GM21619 (cell line): ENCODE measurements around the gene ACO1.
"Not testable (repeated sequence)": the region's sequence is repeated elsewhere in the genome, so short reads cannot be mapped to it uniquely, and the experiment has no call there.

Source experiments
- ATAC-seq: cut with Tn5 transposase; IDR thresholded peaks from one replicate; pipeline ENCODE4 v1.9.1; 2021; ENCODE audit not compliant: unreplicated experiment

ACO1 gene

DNA sequence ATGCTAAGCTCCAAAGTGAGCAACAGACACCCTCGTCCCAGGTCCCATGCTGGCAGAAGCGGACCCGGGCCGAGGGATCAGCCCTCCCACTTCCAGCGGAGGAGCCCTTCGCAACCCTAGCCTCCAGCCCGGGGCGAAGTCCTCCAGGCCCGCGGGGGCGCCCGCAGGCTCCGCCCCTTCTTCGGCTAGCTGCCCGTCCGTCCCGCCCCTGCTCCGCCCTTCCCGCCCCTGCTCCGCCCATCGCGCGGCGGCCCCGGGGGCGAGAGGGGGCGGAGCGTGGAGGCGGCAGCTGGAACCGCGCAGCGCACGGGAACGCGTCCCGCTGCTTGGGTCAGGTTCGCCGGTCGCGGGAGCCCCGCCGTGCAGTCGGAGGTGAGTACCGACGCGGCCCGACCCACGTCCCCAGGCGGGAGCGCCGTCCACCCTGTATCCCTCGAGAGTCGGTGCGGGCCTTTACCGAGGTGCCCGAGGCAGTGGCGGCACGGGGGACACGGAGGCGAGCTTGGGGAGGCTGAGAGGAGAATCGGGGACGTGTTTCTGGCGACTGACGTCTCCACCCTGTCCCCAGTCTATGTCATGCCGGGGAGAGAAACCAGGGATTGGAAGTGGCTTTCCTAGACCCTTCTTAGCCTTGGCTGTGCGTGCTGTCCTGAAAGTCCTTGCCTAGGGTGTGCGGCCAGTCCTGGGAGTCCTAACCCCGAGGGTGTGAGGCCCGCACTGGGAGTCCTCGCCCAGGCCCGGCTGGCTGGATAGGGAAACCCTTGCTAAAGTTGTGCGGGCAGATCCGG is at the start of gene ACO1:
ACO1 (plus strand) TSS at position 280 of the 788 bp plus-strand sequence. CDS start 20,864 bp downstream, outside the sequence.
- peak; percentile 96 for ATAC-seq

DNA sequence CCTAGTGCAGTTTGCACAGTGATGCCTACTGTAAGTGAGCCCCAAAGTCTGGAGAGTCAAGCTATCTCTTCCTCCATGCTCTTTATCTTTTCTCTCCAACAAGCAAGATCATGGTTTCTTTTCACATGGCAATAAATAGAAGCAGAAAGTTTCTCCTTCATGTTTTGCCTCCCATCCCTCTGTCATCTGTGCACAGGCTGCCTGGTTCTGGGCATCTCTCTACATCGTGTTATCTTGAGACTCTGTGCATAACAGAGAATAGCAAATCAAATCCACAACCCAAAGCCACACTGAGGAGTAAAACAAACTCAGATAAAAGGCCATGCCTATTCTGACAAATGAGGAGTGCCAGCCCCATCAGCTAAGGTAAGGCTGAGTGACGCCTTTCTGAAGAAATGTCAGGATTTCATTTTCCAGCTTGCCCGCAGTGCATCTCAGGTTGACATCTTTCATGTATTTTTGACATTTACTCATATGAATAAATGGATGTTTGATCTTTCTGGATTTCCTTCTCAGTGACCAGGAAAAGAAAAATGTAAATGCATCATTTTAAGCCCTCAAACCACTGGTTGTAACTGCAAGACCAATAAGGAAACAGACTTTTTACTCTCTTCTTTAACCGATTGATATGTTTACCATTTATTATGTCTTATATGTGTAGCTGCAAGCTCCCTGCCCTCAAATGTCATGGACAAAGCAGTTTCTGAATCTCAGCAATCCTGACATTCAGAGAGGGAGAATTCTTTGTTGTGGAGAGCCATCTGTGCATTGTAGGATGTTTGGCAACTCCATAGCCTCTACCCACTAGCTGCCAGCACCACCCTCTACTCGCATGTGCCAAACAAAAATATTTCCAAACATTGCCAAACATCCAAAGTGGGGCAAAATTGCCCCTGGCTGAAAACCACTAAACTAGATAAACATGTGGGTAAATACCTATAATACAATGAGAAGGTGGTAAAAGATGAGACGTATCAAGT is 49.2 kb upstream of the ACO1 start:
- no peak for ATAC-seq

DNA sequence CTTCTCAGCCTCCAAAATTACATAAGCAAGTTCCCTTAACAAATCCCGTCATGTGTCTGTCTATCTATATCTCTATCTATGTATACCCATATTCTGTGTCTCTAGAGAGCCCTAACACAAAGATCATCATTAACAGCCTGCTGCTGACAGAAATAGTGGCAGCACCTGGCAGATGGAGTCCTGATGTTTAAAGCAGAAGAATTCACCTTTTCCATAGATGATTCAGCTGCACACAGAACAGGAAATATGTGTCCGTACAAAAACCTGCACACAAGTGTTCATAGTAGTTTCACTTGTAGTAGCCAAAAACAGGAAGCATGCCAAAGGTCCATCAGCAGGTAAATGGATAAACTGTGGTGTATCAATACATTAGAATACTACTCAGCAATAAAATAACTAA is 45.0 kb upstream of the ACO1 start:
- peak; percentile 77 for ATAC-seq

DNA sequence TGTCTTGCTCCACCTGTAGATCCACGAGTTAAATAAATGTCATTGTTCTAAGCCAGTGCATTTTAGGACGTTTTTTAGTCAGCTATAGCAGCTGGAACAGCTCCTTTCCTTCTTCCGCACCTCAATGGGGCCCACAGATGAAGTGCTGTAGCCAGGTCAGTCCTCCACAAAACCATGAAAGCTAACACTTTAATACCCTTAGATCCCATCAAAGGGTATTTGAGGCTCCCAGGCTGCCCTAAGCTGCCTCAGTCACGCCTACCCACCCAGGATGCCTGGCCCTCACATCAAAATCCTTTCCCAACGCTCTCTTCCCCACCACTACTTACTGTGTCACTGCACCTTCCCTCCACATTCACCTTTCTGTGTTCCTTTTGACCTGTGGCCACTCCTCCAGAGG is 44.1 kb upstream of the ACO1 start:
- no peak for ATAC-seq

DNA sequence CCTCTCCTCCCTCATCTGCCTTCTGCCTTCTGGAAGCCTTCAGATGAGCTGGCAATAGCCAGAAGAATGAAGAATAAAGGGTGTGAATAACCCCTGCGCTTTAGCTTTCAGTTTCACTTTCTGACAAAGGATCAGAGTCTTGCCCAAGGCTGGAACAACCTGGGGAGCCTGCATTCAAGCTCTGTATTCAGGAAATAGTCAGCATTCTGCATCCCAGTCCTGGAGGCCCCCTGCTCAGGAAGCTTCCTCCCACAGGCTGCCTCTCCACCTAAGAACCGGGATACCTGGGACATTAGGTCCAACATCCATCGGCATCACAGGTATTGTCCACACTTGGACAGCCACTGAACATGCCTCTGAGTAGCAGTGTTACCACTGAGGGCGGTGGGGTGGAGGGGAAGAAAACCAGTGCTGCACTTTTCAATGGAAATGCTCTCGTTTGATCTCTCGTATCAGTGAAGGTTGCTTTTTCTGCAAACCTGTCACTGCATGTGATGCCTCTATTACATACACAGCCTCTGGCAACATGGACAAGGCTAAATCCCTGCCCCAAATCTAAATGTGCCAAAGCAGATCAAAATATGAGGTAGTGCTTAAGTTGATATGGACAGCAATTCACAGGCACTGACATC is 39.8 kb upstream of the ACO1 start:
- ATAC-seq: no peak

DNA sequence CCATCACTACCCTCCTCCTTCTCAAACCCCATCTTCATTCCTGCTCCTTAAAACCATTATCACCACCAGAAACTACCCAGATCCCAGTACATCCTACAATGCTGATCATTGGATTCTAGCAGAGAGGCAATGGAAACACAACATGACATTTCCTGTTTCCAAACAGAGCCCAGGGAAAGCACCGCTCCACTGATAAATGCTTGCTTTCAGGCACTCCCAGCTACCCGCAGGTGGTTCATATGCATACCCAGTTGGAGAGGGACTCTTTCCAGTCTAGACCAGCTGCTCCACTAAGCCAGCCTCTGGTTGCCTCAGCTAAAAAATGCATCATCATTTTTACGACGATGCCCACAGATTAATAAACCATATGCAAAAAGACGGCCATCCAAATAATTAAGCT is 39.2 kb upstream of the ACO1 start:
- no peak for ATAC-seq

DNA sequence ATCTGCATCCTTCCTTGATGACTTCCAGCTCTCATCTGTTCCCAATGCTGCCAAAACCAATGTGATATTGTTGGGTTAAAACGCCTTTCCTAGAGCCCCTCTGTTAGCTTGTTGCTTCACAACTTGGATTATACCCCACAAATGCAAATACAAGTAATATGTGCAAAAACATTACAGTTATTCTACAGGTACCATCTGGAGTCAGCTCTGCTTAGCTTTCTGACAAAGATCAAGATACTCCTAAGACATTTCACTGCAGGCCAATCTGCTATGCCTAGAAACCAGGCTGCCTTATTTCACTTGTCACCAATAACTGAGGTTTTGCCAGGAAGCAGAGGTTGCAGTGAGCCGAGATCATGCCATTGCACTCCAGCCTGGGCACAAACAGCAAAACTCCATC is 36.9 kb upstream of the ACO1 start:
- no peak for ATAC-seq

DNA sequence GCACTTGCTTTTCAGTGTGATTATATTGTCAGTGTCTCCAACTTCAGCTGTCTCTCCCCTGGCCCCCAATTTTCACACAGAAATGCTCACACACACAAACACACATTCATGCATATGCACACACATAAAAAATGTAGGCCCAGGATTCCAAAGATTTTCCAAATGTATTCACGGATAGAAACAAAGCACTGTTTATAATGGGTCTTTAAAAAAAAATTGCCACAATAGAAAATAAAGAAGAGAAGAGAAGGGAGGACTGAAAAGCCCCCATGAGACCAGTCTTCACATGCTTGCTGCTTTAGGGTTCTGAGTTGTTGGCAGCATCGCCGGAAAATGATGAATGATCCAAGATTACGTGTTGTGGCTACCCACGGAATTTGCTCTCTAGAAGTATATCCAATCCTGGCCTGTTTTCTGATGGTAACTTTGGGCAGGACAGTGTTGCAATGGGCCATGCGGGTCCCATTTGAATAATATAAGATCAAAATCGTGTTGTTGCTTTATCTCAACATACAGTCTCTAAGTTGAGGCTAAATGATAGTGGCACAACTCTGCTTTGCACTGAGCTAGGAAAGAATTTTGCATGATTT is 36.2 kb upstream of the ACO1 start:
- no peak for ATAC-seq

DNA sequence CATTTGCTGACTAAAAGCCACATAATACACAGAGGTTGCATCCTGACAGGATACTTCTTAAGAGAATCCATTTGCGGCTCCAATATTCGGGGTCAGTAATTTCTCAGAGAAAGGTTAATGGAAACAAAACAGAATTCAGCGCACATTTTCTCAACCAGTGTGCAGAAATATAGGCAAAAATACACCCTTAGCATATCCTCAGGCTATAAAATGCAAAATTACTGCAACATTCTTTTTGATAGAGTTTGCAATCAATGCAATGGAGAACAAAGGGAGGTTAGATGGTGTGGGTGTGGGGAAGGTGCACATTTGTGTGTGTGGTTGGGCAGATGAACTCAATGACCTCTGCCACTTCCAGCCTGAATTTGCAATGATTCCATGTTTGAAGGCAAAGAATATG is 35.4 kb upstream of the ACO1 start:
- no peak for ATAC-seq

DNA sequence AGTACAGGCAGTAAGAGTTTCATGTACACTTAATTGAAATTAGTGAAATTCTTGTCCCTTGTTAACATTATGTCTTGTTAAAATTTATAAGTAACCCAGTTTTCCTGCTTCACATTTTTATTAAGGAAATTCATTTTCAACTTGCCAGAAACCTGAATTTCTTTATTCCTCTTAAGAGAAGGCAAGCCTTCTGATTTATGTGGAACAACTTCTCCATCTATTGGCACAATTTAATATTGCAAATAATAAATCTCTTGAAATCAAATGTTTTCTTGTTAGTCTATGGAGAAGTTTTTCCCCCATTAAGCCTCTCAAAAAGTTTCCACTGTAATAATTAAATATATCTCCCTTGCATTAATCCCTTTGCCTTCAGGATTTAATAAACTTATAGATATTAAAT is 33.8 kb upstream of the ACO1 start:
- ATAC-seq: no peak

DNA sequence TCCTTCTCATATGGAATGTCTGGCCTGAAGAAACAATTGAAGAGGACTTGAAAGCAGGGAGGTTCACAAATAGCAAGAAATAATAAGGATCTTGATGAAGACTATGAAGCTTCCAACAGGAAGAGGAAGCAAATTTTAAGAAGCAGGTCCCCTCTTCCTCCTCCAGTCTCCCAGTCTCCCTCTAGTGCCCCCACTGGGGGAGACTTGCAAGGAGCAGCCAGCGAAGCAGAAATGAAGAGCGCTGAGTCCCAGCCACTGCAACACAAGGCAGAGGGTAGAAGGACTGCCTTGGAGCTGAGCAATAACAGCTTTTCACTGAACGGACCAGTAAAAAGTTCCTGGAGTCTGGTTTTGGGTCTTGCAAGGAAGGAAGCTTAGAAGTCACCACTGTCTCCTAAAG is 32.6 kb upstream of the ACO1 start:
- ATAC-seq: no peak

DNA sequence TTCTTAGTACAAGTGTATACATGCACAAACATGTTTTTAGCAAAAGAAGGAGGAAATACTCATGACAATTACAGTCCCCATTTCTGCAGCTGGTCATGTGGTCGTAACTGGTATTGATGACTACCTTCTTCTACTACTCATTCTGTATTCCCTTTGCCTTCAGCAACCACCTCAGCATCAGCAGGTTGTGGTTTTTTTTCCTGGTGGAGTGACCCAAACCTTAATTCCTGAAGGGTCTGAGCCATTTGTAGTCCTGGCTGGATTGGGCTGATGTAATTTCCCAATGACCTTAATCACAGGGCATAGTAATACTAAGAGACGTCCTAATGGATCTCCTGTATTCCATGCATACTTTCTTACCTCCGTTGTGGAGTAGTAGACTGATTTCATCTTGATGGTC is 31.0 kb upstream of the ACO1 start:
- not testable (repeated sequence) for ATAC-seq

DNA sequence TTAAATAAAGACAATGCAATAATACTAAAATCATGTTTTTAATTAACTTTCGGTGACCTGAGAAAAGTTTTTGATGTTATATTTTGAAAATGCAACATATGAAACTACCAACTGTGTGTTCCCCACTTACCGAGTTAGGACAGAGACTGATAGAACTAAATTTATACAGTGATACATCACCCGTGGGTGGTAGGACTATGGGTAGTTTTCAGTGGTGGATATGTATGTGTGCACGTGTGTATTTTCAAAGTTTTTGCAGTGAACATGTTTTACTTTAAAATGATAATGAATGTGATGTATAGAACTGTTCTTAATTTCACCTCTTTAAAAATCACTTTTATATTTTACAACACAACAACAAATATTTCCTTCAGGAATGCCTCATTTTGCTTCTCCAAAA is 25.0 kb upstream of the ACO1 start:
- ATAC-seq: no peak

DNA sequence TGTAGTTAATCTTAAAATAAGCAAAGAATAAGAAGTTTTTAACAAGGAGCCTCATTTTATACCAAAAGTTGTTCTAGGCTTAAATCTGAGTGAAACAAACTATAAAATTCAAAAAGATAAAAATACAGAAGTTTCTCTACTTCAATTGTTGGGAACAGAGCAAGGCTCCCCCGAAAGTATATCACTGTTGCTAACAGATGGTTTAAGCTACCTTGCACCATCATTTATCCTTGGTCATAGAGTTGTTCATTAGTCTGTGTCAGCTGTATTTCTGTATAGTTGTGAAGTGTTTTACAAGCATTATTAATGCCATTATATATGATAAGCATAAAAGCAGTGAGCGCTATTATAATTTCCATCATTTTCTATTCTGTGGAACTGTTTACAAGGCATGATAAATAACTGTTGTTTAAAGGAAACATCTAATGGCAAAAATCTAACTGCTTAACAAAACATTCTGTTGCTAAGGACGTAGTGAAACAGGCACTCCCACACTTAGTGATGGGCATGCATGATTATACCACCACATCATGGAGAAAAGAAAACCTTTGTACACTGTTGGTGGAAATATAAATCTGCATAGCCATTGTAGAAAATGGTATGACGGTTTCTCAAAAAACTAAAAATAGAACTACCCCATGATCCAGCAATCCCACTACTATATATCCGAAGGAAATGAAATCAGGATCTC is 23.3 kb upstream of the ACO1 start:
- ATAC-seq: no peak

DNA sequence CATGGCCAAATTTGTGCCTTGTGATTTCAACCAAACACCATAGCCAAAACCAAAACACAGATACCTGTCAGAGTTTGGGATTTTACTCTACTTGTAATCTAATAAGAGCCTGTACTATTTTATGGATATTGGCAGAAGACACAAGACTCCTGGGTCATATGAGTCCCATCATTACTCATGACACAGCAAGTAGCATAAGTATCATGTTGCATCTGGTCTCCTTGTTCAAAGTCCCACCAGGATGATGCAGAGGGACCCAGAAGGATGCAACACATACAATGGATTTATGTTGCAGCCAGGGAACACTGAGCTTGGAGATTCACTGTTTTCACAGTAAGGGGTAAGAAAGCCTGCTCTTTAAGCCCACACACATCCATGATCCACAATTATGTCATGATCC is 13.2 kb upstream of the ACO1 start:
- ATAC-seq: no peak

DNA sequence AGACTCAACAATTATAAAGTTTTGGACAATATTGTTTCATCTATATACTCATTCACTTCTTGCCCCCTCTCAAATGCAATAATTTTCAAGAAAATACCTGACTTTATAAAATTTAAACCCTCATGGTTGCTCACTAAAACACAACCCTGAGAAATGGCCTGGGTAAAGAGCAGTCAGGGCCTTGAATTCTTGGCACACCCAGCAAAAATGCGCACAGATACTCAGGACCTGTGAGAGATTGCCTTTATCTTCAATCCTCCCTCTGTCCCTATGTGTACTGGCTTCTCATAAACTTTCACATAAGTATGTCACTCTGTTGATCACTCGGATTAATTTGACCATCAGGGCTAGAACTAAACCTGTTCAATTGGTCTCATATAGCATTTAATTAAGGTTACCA is 12.8 kb upstream of the ACO1 start:
- no peak for ATAC-seq

DNA sequence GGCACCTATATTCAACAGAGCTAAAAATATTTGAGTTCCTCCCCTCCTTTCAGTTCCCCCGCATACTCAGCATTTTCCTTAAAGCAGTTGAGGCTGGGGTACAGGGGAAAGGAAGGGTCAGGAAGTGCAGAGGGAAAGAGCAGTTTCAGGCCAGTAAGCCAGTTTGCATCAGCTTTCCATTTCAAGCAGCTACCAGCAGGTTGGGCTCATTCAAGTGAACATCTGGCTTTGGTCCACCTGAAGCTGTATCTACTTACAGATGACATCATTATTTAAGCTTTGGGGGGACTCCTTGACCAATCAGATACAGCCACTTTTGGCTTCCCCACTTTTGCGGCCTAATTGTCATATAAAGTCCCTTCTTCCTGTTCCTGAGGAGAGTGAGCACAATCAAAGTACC is 8.2 kb upstream of the ACO1 start:
- no peak for ATAC-seq

DNA sequence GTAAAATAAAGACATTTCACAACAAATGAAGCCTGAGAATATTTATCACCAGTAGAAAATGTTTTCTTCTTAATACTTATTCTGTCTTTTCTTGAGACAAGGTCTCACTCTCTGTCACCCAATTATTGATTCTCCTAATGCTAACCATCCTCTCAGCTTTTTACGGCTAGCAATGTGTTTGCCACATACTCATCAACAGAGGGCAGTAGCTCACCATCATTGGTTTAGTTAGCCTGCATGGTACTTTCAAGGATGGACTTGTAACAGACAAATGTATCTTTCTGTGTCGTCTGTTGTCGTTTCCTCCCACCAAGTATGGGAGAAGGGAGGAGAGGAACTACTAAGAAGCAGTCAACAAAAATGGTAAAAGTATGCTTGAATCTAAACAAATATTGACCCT is 5.9 kb upstream of the ACO1 start:
- ATAC-seq: peak; percentile 82

DNA sequence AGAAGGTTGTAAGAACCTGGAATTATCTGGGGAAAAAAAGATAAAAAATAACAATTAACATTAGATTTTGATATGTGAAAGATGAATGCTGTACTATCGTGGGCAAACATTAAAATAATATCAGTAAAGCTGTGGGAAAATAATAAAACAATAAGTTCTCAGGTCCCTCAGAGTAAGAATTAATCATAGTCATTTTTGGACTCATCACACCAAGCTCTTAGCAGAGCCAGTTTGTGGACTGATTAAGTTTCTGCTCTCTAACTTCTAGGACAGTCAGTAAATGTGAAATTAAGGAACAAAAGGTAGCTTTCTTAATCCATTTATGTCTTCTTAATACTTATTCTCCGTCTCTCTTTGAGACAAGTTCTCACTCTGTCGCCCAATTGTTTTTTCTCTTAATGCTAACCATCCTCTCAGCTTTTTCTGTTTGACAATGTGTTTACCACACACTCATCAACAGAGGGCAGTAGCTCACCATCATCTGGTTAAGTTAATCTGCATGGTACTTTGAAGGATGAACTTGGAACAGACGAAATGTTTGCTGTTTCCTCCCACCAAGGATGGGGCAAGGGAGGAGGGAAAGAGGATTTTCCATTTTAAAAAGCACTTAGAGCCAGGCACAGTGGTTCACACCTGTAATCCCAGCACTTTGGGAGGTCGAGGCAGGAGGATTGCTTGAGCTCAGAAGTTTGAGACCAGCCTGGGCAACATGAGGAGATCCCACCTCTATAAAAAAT is 5.3 kb upstream of the ACO1 start:
- ATAC-seq: peak; percentile 81

DNA sequence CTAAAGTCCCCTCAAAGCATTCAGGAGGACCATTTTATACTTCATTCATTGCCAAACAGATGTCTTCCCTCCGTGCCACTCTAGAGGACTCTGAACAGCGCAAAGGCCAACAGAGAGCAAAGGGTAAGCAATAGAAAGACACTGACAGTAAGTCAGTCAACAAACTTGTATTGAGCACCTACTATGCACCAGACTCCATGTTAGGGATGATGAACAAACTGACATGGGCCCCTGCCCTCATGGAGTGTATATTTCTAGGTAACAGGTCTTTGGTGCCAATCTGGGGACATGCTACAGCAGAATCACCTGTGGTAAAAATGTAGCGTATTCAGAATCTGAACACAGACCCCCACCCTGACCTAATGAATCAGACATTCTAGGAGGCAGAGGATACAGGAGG is 3.5 kb upstream of the ACO1 start:
- no peak for ATAC-seq
